DND-41 (cell line): Measurements from ENCODE around the gene CDHR2.

Source experiments
- ATAC-seq: fragments of 200-7000 bp; cut with Tn5 transposase; 3 replicates; pipeline ENCODE4 v1.9.1; 2021; ENCODE audit warnings: low read depth; ENCODE audit not compliant: insufficient read depth
- DNase-seq: peaks from one replicate; pipeline ENCODE4 v3.0.0-alpha.2; 2020
- H2AFZ ChIP-seq: 2 replicates; pipeline ENCODE4 v1.6.0; 2012; ENCODE audit warnings: low read depth, low read length
- H3K27ac ChIP-seq: 2 replicates; pipeline ENCODE4 v1.5.1; 2012; ENCODE audit warnings: low read length, inconsistent platforms
- H3K27me3 ChIP-seq: fragments of 200-600 bp; sonication (generic); 2 replicates; pipeline ENCODE4 v1.6.0; 2012; ENCODE audit warnings: low read length, mild to moderate bottlenecking, inconsistent platforms; ENCODE audit not compliant: insufficient read depth, poor library complexity
- H3K36me3 ChIP-seq: 2 replicates; pipeline ENCODE4 v1.5.1; 2012; ENCODE audit warnings: low read length, inconsistent platforms; ENCODE audit not compliant: insufficient read depth
- H3K4me1 ChIP-seq: 2 replicates; pipeline ENCODE4 v1.5.1; 2012; ENCODE audit warnings: mild to moderate bottlenecking, low read length; ENCODE audit not compliant: insufficient read depth
- H3K4me2 ChIP-seq: 2 replicates; pipeline ENCODE4 v1.6.0; 2012; ENCODE audit warnings: mild to moderate bottlenecking, moderate library complexity, low read length, inconsistent platforms; ENCODE audit not compliant: insufficient read depth
- H3K4me3 ChIP-seq, 2 experiments: fragments of 200-600 bp in 1 of 2; shearing (Covaris generic) in 1 of 2; 2 replicates each; pipeline ENCODE4 v1.5.1; 2012 to 2016; ENCODE audit warnings: inconsistent platforms in 2 of 2, low read length in 2 of 2, mild to moderate bottlenecking in 2 of 2, low read depth in 1 of 2, moderate library complexity in 1 of 2
- H3K79me2 ChIP-seq: 2 replicates; pipeline ENCODE4 v1.6.0; 2012; ENCODE audit warnings: low read length, inconsistent platforms; ENCODE audit not compliant: insufficient read depth
- H3K9ac ChIP-seq: 2 replicates; pipeline ENCODE4 v1.6.0; 2012; ENCODE audit warnings: low read depth, mild to moderate bottlenecking, inconsistent platforms, low read length, moderate library complexity
- H3K9me3 ChIP-seq: 2 replicates; pipeline ENCODE4 v1.5.1; 2012; ENCODE audit warnings: low read length, moderate library complexity, mild to moderate bottlenecking, inconsistent platforms; ENCODE audit not compliant: insufficient read depth, severe bottlenecking
- H4K20me1 ChIP-seq: 2 replicates; pipeline ENCODE4 v1.6.0; 2012; ENCODE audit warnings: low read length; ENCODE audit not compliant: insufficient read depth
- EZH2 ChIP-seq: IDR thresholded peaks from 3 replicates; pipeline ENCODE4 v1.6.1; 2012; ENCODE audit warnings: borderline replicate concordance, low read depth, mild to moderate bottlenecking, moderate library complexity, low read length, inconsistent platforms; ENCODE audit not compliant: severe bottlenecking
- TF ChIP-seq, protein P1 (sequence below): IDR thresholded peaks from 2 replicates; pipeline ENCODE4 v1.5.1; 2012; ENCODE audit warnings: borderline replicate concordance, low read length, moderate library complexity, mild to moderate bottlenecking; ENCODE audit not compliant: poor library complexity, severe bottlenecking; ENCODE audit errors: extremely low read depth

CDHR2 gene

DNA sequence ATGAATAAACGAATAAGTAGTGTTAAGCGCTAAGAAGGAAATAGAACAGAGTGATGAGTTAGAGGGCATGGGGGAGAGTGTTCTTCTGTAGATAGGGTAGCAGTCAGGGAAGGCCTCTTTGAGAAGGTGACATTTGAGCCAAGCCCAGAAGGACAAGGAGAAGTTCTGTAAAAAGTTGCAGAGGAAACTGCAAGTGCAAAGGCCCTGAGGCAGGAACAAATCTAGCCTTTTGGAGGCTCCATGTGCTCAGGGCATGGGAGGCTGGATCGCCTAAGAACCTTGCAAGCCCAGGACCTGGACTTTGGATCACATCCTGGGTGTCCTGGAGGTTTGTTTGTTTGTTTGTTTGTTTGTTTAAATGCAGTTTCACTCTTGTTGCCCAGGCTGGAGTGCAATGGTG, 89.3 kb downstream of the CDHR2 start:
- H3K9me3 ChIP-seq = no peaks in the 10 kb centered on the region
- peaks cover 14% of the 10 kb centered on the region for H3K27me3 ChIP-seq
- no peak overlapping the region for H3K4me3 ChIP-seq
- H3K4me2 ChIP-seq = no peak overlapping the region
- H3K27ac ChIP-seq = no peak overlapping the region
- DNase-seq (no peak), ATAC-seq (no peak)
- no peak overlapping the region for H3K9ac ChIP-seq
- H4K20me1 ChIP-seq = no peaks in the 10 kb centered on the region
- TF ChIP-seq EZH2 = no peak
- TF ChIP-seq, protein P1, sequence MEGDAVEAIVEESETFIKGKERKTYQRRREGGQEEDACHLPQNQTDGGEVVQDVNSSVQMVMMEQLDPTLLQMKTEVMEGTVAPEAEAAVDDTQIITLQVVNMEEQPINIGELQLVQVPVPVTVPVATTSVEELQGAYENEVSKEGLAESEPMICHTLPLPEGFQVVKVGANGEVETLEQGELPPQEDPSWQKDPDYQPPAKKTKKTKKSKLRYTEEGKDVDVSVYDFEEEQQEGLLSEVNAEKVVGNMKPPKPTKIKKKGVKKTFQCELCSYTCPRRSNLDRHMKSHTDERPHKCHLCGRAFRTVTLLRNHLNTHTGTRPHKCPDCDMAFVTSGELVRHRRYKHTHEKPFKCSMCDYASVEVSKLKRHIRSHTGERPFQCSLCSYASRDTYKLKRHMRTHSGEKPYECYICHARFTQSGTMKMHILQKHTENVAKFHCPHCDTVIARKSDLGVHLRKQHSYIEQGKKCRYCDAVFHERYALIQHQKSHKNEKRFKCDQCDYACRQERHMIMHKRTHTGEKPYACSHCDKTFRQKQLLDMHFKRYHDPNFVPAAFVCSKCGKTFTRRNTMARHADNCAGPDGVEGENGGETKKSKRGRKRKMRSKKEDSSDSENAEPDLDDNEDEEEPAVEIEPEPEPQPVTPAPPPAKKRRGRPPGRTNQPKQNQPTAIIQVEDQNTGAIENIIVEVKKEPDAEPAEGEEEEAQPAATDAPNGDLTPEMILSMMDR = no peak
- no peak overlapping the region for H2AFZ ChIP-seq
- H3K79me2 ChIP-seq = no peaks in the 10 kb centered on the region
- H3K36me3 ChIP-seq = no peaks in the 10 kb centered on the region
- no peaks in the 10 kb centered on the region for H3K4me1 ChIP-seq

DNA sequence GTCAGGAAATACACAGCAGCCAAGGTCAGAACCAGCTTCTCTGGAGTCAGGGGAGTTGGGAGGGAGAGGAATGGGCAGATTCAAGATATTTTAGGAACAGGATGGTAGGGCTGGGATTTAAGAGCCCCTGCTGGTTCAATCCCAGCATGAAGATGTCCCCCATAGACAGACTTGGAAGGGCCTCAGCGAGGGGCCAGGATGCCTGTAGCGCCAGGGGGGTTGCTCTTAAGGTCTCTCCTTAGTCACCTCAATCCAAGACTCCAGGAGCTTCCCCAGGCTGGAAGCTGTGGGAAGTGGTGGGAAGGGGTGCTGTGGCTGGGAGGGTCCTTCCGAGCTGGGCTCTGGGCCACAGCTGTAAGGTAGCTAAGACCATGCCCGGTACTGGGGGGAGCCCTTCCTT, 90.1 kb downstream of the CDHR2 start:
- no peak for TF ChIP-seq EZH2
- TF ChIP-seq, protein P1 = no peak
- H3K9ac ChIP-seq = no peak overlapping the region
- ATAC-seq = no peak
- no peak overlapping the region for H2AFZ ChIP-seq
- no peak overlapping the region for H3K4me2 ChIP-seq
- no peaks in the 10 kb centered on the region for H3K79me2 ChIP-seq
- no peaks in the 10 kb centered on the region for H4K20me1 ChIP-seq
- no peak overlapping the region for H3K4me3 ChIP-seq
- DNase-seq = no peak
- H3K27me3 ChIP-seq = peaks cover 7% of the 10 kb centered on the region
- no peak overlapping the region for H3K27ac ChIP-seq
- no peaks in the 10 kb centered on the region for H3K36me3 ChIP-seq
- H3K9me3 ChIP-seq = no peaks in the 10 kb centered on the region
- no peaks in the 10 kb centered on the region for H3K4me1 ChIP-seq

DNA sequence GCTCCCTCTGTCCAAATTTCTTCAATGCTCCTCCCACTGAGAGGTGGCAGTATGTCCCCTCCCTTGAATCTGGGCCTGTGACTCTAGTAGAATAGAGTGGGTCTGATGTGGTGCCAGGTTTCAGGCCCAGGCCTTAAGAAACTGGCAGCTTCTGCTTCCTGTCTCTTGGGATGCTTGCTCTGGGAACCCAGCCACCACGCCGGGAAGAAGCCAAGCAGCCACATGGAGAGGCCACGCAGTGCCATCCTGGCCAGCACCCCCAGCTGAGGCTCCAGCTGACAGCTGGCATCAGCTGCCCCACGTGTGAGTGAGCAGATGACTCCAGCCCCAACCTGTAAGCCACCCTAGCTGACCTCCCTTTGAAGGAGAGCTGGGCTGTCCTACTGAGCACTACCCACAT, 90.8 kb downstream of the CDHR2 start:
- Histone ChIP-seq H3K9me3 (no peaks in the 10 kb centered on the region), H4K20me1 (no peaks in the 10 kb centered on the region), H2AFZ (no peak overlapping the region), H3K4me3 (no peak overlapping the region), H3K79me2 (no peaks in the 10 kb centered on the region), H3K27me3 (peaks cover 5% of the 10 kb centered on the region), H3K4me1 (no peaks in the 10 kb centered on the region), H3K36me3 (no peaks in the 10 kb centered on the region), H3K9ac (no peak overlapping the region), H3K4me2 (no peak overlapping the region), H3K27ac (no peak overlapping the region)
- no peak for TF ChIP-seq EZH2
- TF ChIP-seq, protein P1 = no peak
- DNase-seq (no peak), ATAC-seq (no peak)

DNA sequence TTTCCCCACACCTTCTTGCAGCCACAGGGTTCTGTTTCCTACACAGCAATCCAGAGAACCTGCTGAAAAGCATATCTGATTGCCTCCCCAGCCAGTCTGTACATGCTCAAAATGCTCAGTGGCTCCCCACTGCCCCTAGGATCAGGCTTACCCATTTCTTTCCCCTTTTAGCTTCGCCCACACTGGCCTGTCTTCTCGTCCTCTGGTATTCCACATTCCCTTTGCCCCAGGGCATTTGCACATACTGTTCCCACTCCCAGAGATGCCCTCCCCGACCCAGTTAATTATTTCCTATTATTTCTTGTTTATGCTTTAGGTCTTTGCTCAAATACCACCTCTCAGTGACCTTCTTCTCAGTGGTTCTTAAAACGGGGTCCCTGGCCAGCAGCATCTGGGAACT, 91.5 kb downstream of the CDHR2 start:
- Histone ChIP-seq H3K4me1 (no peaks in the 10 kb centered on the region), H3K79me2 (no peaks in the 10 kb centered on the region), H3K4me3 (no peak overlapping the region), H3K9me3 (no peaks in the 10 kb centered on the region), H3K36me3 (no peaks in the 10 kb centered on the region), H2AFZ (no peak overlapping the region), H3K27me3 (no peaks in the 10 kb centered on the region), H4K20me1 (no peaks in the 10 kb centered on the region), H3K4me2 (no peak overlapping the region), H3K9ac (no peak overlapping the region), H3K27ac (no peak overlapping the region)
- no peak for TF ChIP-seq EZH2
- ATAC-seq (no peak), DNase-seq (no peak)
